NCI-H446 treated with DMSO at 0.1 percent for 48 hours (cell line): ENCODE results near the gene ZBTB5.
"Not testable (repeated sequence)": the region's sequence is repeated elsewhere in the genome, so short reads cannot be mapped to it uniquely, and the experiment has no call there.

Experiments
- DNase-seq: peaks from one replicate; lab custom pipeline; 2025; lab: John Stamatoyannopoulos, UW

The ZBTB5 gene, protein sequence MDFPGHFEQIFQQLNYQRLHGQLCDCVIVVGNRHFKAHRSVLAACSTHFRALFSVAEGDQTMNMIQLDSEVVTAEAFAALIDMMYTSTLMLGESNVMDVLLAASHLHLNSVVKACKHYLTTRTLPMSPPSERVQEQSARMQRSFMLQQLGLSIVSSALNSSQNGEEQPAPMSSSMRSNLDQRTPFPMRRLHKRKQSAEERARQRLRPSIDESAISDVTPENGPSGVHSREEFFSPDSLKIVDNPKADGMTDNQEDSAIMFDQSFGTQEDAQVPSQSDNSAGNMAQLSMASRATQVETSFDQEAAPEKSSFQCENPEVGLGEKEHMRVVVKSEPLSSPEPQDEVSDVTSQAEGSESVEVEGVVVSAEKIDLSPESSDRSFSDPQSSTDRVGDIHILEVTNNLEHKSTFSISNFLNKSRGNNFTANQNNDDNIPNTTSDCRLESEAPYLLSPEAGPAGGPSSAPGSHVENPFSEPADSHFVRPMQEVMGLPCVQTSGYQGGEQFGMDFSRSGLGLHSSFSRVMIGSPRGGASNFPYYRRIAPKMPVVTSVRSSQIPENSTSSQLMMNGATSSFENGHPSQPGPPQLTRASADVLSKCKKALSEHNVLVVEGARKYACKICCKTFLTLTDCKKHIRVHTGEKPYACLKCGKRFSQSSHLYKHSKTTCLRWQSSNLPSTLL

DNA sequence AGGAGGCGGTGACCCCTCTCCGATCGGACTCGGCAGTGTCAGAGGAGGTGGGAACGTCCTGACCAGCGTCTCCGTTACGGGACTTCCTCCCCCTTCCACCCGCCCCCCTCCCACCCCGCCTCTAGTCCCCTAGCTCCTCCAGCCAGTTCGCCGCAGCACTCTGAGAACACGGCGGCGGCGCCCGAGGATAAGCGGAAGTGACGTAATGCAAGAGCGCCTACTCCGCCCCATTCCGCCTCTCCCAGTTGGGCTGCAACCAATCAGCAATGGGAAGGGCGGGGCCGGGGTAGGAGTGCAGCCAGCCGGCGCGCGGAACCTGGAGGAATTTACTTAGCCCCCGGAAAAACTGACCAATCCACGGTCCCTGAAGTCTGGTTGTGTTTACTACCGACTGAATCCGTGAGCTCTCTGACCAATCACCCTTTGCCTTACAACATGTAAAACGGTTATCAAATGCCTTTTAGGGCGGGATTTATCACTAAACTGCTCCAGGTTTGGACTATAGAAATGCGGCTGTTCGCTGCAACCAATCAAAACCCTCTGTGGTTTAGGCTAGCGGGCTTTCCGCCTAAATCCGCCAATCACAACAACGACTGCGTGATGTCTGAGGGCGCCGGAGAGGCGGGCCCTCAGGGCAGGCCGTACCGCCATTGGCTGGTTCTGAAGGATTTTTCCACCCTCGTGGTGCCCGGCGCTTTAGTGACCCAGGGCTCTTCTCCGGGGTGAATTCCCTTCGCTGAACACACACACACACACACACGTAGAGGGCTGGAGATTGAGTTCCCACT is at the start of gene ZBTB5:
Gene ZBTB5, minus strand, starts transcription at position 202 of the 788 bp plus-strand sequence. CDS start 22,899 bp downstream, outside the sequence.
- DNase-seq, result peak; percentile 99

DNA sequence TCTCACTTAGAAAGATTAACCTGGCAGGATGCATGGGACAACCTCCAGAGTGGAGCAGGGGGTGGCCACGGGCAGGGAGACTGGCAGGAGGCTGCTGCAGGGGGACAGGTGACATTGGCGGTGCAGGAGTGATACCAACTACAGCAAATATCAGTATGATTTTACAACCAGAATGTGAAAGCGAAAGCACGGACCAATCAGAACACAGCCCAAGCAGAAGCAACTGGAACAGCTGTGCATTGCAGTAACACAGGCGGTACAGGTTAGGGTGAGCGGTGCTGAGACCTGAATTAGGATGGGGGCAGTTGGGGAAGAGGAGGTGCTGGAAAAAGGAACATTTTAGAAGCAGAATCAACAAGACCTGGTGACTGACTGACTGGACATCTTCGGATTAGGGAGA is 49.7 kb upstream of the ZBTB5 start:
- no peak for DNase-seq

DNA sequence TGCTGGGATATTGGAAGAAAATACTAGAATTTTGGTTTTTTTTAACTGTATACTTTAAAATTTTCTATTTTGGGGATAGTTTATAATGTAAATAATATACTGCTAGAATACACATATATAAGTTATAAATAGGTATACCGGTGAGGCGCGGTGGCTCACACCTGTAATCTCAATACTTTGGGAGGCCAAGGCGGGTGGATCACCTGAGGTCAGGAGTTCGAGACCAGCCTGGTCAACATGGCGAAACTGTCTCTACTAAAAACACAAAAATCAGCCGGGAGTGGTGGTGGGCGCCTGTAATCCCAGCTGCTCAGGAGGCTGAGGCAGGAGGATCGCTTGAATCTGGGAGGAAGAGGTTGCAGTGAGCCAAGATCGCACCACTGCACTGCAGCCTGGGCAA is 49.2 kb upstream of the ZBTB5 start:
- DNase-seq, result not testable (repeated sequence)

DNA sequence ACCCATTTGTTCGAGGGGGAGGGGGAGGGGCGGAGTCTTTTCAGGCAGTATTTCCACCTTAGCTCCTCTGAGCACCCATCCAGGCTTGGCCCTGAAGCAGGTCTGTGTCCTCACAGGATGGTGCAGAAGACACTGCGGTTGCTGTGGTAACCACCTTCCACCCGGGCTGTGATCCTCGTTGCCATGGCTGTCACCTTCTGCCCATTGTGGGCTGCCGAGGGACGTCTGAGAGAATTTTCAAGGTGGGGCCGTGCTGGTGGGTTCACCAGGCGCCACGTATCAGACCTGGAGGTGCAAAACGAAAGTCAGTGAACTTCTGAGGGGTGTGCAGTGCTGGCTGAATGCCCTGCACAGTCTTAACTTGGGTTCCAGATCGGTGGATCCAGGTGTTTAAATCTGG is 47.2 kb upstream of the ZBTB5 start:
- no peak for DNase-seq

DNA sequence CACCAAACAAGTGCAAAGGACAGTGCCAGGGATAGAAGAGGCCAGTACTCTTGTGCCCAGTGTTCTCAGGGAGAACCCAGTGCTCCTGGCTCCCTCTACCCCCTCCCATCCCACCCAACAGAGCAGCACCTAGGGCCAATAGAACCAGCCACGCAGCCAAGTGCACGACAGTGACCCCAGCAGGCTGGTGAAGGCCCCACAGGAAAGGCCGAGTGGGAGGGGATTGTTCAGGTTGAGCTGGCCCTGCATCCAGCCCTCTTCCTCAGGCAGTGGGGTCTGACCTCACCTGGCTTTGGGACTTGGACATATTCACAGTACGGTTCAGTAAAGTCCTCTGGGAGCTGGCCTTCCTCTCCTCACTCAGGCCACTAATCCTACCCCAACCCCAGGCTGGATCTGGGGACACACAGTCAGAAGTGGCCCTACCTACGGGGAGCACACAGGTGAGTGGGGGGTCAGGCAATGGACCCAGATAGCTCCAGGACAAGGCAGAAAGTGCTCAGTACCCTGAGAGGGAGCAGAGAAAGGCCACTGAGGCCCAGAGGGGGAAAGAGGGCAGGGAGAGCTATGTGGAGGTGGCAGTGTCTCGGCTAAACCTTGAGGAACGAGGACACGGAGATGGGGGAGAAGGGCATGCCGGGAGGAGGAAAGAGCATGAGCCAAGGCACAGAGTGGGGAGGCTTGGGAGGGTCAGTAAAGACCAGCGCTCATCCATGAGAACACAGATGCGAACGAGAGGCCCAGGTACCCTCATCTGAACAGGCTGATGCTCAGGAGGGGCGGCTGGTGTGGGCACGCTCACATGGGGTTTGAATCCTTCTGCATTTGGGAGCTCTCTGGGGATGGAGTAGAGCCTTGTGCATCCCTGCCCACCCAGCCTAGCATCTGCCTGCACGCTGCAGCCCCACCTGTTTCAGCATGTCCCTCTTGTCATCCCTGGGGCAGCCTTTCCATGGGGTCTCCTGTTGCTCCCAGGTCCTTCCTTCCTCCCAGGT is 46.1 kb upstream of the ZBTB5 start:
- DNase-seq, result no peak

DNA sequence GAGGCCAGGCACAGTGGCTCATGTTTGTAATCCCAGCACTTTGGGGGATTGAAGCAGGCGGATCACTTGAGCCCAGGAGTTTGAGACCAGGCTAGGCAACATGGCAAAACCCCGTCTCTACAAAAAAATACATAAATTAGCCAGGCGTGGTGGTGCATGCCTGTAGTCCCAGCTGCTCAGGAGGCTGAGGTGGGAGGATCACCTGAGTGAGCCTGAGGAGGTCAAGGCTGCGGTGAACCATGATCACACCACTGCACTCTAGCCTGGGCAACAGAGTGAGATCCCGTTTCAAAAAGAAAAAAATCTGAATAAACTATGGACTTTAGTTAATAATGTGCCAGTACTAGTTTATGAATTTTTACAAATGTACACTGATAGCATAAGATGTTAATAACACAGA is 44.8 kb upstream of the ZBTB5 start:
- not testable (repeated sequence) for DNase-seq

DNA sequence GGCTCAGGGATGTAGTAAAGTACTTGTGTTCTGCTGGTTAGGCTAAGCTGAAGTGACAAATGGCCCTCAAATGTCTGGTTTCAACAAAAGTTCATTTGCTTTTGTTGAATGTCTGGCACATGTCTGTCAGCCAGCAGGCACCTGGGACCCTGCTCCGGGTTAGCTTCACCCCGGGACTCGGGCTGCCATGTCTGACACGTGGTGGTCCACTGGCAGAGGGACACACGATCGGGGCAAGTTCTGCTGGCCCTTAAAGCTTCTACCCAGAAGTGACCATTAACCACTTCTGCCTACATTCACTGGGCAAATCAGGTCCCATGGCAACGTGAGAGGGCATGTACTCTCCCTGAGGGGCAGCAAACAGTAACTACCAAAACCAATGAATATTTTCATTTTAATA is 44.3 kb upstream of the ZBTB5 start:
- DNase-seq, result no peak

DNA sequence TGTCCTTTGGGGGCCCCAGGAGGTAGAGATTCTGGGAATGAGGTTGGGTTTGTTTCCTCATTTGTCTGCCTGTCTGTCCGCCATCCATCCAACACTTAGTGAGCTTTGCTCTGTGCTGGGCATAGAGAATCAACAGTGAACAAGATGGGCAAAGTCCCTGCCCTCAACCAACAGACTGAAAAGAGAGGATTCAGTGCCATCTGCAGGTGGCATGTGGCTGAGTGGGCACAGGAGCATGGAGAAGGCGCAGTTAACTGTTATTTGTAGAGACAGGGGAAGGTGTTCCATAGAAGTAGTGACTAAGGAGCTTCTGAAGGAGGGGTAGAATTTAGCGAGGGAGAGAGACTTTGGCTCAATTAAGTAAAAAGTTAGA is 43.6 kb upstream of the ZBTB5 start:
- no peak for DNase-seq

DNA sequence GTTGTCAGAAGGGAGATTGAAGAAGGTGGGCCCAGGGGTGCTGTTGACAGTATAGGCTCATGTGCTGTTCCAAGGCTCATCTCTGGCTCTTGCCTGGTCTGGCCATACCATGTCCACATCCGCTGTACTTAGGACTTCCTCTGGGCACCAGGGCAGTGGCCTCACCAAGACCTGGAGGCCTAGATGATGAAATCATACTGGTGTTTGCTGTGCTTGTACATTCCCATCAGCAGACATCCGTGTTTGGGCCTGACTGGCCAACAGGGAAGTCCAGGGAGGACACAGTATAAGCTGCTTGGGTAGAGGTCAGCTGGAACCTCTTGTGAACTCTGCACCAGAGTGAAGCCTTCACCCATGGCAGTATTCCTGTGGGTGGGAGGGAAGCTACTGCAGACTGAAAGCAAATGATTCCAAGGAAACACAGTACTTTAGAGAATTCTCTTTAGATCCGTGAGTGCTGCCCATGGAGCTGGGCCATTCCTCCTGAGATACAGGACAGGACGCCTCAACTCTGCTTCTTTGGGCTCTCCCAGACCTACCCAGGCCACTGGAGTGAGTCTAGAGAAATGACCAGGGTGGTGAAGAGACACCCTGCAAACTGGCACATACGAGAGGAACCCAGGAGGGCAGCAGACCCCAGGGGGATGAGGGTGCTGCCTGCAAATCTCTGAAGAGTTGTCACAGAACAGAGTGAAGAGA is 43.0 kb upstream of the ZBTB5 start:
- no peak for DNase-seq

DNA sequence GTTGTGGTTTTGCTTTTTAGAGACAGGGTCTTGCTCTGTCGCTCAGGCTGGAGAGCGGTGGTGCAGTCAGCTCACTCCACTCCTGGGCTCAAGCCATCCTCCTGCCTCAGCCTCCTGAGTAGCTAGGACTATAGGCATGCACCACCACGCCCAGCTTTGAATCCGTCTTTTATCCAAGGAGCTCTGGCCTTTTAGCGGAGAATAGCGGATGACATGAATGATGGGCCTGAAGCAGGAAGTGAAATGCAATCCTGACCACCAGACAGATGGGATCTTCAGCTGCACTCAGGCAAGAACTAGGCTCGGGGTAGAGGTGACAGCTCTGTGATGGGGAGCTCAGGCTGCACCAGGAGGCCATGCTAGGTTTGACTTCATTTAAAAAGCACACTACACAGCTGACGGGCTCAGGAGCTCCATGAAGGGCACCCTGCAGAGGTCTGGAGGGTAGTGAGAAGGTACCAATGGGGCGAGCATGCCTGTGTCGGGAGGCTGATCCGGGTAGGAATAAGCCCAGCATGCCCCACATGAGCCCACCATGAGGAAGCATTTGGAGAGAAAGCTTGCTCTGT is 42.4 kb upstream of the ZBTB5 start:
- DNase-seq, result no peak

DNA sequence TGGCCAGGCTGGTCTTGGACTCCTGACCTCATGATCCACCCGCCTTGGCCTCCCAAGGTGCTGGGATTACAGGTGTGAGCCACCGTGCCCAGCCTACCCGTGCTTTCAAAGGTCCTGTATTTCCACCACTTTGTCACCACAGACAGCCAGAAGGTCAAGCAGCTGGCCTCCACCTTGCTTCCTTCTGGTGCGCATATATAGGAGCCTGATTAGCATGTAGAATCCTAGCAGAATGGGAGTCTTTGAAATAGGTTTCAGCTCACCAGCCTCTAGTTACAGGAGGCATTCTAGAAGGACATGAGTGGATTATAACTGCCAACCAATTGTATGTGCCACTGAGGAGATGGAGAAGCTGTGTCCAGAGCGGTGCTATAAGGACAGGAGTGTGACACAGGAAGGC is 39.4 kb upstream of the ZBTB5 start:
- no peak for DNase-seq

DNA sequence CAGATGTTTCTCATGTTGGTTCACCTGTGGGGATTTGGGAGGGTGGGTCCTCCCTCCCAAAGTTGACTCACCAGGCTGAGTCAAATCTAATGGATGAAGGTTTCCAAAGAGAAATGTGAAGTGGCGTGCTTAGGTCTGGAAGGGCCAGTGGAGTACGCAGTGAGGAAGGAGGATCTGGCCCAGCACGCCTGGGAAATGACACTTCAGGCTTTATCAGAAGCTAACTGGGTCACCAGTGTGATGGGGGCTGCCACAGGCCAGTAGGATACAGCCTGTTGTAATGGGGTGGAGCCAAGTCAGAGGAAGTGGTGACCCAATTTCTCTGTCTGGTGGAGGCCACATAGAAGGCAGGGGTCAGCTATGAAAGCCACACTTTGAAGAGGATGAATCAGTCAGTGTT is 38.5 kb upstream of the ZBTB5 start:
- DNase-seq, result no peak

DNA sequence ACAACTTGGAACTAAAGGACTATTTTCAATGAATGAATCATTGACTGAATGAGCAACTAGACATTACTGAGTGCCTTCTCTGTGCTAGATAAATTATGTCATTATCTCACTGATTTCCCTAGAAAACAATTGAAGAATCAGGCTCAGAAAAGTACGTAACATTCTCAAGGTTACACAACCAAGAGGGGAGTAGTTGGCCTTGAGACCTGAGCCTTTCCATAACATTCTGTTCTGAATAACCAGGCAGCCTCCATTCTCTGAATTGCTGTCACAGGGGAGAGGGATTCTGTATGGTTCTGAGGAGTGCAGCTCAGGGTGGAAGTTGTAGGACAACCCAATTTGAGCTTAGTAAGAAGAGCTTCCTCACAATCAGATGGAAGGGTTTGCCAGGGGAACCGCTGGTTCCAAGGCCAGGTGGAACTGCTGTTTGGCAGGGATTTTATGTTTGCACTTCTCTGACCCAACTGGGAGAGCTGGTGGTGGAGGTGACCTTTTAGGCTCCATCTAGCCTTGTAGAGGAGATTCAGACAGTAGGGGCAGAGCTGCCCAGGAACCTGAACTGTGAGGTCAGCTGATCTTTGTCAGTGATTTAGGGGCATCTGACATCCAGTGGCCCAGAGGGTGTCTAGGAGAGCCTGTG is 36.8 kb upstream of the ZBTB5 start:
- DNase-seq, result no peak

DNA sequence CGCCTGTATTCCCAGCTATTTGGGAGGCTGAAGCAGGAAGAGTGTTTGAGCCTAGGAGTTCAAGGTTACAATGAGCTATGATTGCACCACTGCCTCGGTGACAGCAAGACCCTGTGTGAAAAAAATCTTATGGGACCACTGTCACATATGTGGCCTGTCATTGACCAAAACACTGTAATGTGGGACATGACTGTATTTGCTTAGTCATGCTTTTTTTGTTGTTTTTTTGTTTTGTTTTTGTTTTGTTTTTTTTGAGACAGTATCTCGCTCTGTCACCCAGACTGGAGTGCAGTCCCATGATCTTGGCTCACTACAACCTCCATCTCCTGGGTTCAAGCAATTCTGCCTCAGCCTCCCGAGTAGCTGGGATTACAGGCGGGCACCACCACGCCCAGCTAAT is 34.0 kb upstream of the ZBTB5 start:
- no peak for DNase-seq

DNA sequence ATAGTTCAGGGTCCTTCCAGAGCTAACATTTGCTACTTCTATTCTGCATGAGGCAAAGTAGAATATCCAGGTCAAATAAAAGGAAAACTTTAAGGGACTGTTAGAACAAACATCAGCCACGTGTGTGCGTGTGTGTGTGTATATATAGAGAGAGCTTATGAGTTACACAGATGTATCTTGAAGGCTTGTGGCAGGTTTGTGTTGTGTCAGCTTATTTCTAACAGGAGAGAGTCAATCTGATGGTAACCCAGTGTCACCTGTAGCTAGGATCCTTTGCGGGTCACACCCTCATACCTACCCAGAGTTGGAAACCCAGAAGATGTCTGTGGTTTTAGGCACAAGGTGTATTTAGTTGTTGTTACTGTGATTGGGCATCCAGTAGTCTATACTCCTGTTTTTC is 33.2 kb upstream of the ZBTB5 start:
- no peak for DNase-seq

DNA sequence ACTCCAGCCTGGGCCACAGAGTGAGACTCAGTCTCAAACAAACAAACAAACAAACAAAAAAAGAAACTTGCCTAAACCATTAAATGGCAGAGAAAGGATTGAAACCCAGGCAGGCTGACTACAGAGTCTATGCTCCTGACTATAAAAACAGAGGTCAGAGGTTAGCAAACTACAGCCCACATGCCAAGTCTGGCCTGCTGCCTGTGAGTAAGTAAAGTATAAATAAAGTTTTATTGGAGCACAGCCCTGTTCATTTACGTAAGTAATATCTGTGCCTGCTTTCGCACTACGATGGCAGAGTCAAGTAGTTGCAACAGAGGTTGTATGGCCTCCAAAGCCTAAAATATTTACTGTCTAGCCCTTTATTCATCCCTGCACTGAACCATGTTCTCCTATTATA is 32.1 kb upstream of the ZBTB5 start:
- DNase-seq, result no peak

DNA sequence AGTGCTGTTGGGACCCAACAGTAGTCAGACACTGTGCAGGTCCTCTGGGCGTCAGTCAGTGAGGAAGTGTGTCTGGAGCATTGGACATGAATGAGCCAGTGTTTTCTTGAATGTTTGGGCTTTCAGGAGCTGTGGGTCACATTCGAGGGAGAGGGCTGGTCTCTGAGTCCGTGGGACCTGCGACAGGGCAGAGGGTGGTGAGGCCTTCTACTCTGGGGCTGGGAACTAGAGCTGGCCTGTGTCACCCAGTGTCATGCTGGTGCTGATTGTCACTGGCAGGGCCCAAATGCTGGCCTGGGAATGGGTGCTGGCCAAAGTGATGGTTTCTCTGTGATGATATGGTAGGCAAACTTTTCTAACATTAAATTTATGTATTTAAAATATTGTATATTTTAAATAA is 30.8 kb upstream of the ZBTB5 start:
- DNase-seq, result no peak

DNA sequence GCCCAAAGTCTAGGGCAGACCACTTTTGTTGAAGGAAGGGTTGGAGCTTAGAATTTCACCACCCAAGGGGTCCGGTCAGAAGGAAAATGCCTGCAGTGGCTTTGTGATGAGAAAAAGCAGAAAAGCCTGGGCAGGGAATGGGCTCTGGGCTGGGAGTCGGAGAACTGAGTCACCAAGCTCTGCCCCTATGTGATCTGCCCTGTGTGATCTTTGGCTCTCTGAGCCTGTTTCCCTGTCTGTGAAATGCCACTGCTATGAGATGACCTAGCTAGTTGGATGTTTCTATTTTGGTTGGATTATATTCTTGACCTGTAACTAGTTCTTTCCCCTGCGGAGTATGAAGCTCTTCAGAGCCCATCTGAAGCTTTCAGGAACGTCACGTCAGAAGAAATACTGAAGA is 30.3 kb upstream of the ZBTB5 start:
- DNase-seq, result no peak

DNA sequence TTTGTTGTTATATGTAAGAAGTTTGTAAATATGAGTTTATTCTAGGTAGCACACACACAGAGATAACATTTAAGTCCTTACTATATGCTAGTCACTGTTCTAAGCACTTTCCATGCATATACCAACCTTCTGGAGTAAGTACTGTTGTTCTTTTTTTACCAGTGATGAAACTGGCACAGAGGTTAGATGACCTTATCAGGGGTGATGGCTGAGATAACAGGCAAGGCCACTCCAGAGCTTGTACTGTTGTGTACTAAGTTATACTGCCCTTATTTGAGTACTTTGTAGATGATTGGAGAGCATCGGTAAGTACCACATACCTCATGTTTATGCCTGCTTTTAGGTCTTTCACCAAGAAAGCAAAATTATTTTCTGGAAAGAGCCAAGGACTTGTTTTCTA is 26.7 kb upstream of the ZBTB5 start:
- DNase-seq, result no peak
